Trophoblast cell (in vitro differentiated cells and primary cell): Measurements from ENCODE around the gene MCOLN2. TPM values are rescaled to one million over a fixed set of nuclear protein-coding genes. Genes with fewer than 3 reads are reported as not detected.

Experiments
- DNase-seq, 2 donors: peaks; one replicate each; pipeline ENCODE4 v3.0.0-alpha.2; 2016
- H2AFZ ChIP-seq: 2 replicates; pipeline ENCODE4 v1.6.1; 2013; ENCODE audit warnings: low read length, moderate library complexity, mild to moderate bottlenecking; ENCODE audit not compliant: insufficient read depth, poor library complexity
- H2AK5ac ChIP-seq: 2 replicates; pipeline ENCODE4 v1.6.1; 2013; ENCODE audit warnings: mild to moderate bottlenecking, low read length
- H2BK120ac ChIP-seq: 2 replicates; pipeline ENCODE4 v1.6.1; 2013; ENCODE audit warnings: low read length, mild to moderate bottlenecking, moderate library complexity; ENCODE audit not compliant: insufficient read depth, poor library complexity
- H2BK12ac ChIP-seq: 2 replicates; pipeline ENCODE4 v1.6.1; 2013; ENCODE audit warnings: mild to moderate bottlenecking, low read length, moderate library complexity
- H2BK5ac ChIP-seq: 2 replicates; pipeline ENCODE4 v1.6.1; 2013; ENCODE audit warnings: low read length, low read depth, moderate library complexity, mild to moderate bottlenecking; ENCODE audit not compliant: poor library complexity
- H3K14ac ChIP-seq: 2 replicates; pipeline ENCODE4 v1.6.1; 2013; ENCODE audit warnings: mild to moderate bottlenecking, low read length
- H3K18ac ChIP-seq: 2 replicates; pipeline ENCODE4 v1.6.1; 2013; ENCODE audit warnings: mild to moderate bottlenecking, low read length
- H3K23ac ChIP-seq: 2 replicates; pipeline ENCODE4 v1.6.1; 2013; ENCODE audit warnings: low read length
- H3K27ac ChIP-seq: 2 replicates; pipeline ENCODE4 v1.5.1; 2013; ENCODE audit warnings: low read depth, mild to moderate bottlenecking, inconsistent platforms, low read length, moderate library complexity
- H3K27me3 ChIP-seq: 2 replicates; pipeline ENCODE4 v1.6.1; 2013; ENCODE audit warnings: inconsistent platforms, mild to moderate bottlenecking, low read length, moderate library complexity; ENCODE audit not compliant: insufficient read depth
- H3K36me3 ChIP-seq, 2 experiments: 1 replicate in 1 of 2; 2 replicates in 1 of 2; pipeline ENCODE4 v1.6.1; 2013; ENCODE audit warnings: low read length in 2 of 2, mild to moderate bottlenecking in 2 of 2, moderate library complexity in 1 of 2; ENCODE audit not compliant: insufficient read depth in 2 of 2, control insufficient read depth in 1 of 2
- H3K4ac ChIP-seq: 2 replicates; pipeline ENCODE4 v1.6.1; 2013; ENCODE audit warnings: low read depth, mild to moderate bottlenecking, low read length, moderate library complexity
- H3K4me1 ChIP-seq, 2 experiments: 1 replicate in 1 of 2; 2 replicates in 1 of 2; pipeline ENCODE4 v1.6.1; 2013; ENCODE audit warnings: low read length in 2 of 2, mild to moderate bottlenecking in 2 of 2, moderate library complexity in 1 of 2; ENCODE audit not compliant: insufficient read depth in 2 of 2, control insufficient read depth in 1 of 2
- H3K4me2 ChIP-seq: 2 replicates; pipeline ENCODE4 v1.6.1; 2013; ENCODE audit warnings: inconsistent platforms, mild to moderate bottlenecking, low read length, moderate library complexity
- H3K4me3 ChIP-seq: 2 replicates; pipeline ENCODE4 v1.5.1; 2013; ENCODE audit warnings: mild to moderate bottlenecking, low read depth, low read length, inconsistent platforms
- H3K79me1 ChIP-seq: one replicate; pipeline ENCODE4 v1.6.1; 2013; ENCODE audit warnings: low read length
- H3K79me2 ChIP-seq: 2 replicates; pipeline ENCODE4 v1.6.1; 2013; ENCODE audit warnings: low read length, mild to moderate bottlenecking; ENCODE audit not compliant: control insufficient read depth, insufficient read depth, poor library complexity
- H3K9ac ChIP-seq: 2 replicates; pipeline ENCODE4 v1.6.1; 2013; ENCODE audit warnings: mild to moderate bottlenecking, low read length
- H3K9me3 ChIP-seq: 2 replicates; pipeline ENCODE4 v1.6.1; 2013; ENCODE audit warnings: low read depth, mild to moderate bottlenecking, control low read depth, inconsistent platforms, low read length; ENCODE audit not compliant: insufficient read depth
- H4K12ac ChIP-seq: 2 replicates; pipeline ENCODE4 v1.6.1; 2013; ENCODE audit warnings: low read depth, mild to moderate bottlenecking, low read length, moderate library complexity
- H4K8ac ChIP-seq: 2 replicates; pipeline ENCODE4 v1.6.1; 2013; ENCODE audit warnings: low read depth, mild to moderate bottlenecking, low read length, moderate library complexity
- H4K91ac ChIP-seq: one replicate; pipeline ENCODE4 v1.6.1; 2013; ENCODE audit warnings: low read depth, mild to moderate bottlenecking, low read length, moderate library complexity
- WGBS: extraction: QIAGEN DNeasy Blood & Tissue Kit; methylation state at CpG from one replicate; pipeline ENCODE4 v1.1.7; 2013; ENCODE audit warnings: missing lambda C conversion rate; ENCODE audit not compliant: insufficient read length, insufficient coverage; ENCODE audit errors: extremely low coverage; 5-methylcytosine and 5-hydroxymethylcytosine counted together
- polyA plus RNA-seq: library from polyadenylated mRNA; stranded (reverse); fragments of 200-250 nt; gene quantifications from 2 replicates; pipeline ENCODE4 v1.2.3, GENCODE V29; 2013

Gene MCOLN2
- polyA plus RNA-seq, result 0.08 TPM in 2 replicates

DNA sequence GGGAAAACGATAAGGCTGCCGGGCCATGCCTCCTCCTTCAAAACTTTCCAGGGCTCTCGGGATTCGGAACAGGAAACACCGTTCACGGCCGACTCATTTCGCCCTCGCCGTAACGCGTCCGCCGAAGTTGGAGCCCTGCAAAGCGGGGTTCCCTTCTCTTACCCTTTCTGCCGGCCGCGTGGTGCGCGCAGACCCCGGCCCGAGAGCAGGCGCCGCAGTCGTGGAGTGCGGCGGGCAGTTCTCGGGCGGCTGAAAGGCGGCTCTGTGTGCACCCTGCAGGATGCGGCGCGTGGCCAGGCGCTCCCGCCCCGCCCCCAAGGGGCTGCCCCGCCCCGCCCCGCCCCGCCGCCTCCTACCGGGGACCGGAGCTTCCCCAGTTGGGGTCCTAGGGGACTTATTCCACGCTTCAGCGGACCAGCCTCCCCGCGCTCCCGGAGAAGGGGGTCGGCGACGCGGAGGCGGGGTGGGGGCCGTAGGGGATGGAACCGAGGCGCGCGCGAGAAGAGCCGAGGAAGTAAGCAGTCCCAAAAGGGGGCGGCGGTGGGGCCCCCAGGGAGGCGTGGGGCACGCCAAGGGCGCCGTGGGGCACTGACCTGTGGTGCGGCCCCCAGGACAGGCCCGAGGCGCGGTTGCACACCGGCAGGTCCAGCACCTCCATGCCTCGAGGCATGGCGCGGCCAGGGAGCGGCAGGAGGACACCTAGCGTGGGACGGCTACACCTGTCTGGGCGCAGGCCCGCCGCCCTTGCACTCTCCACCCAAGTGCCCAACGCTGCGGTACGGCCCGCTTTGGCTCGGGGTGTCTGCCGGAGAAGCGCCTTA, at the start of gene MCOLN2:
Gene MCOLN2 (minus strand): TSS at position 268 of the 821 bp plus-strand sequence. CDS start 241 bp downstream, at position 27.
- Histone ChIP-seq H3K9ac (no peak within 1 kb of the TSS), H2AFZ (peak within 1 kb of the TSS; percentile 17), H2BK12ac (no peak within 1 kb of the TSS), H3K14ac (no peak within 1 kb of the TSS), H3K27me3 (peaks cover 34% of the 10 kb centered on the region), H3K18ac (no peak within 1 kb of the TSS), H3K79me2 (no peaks in the 10 kb centered on the region), H3K4ac (no peak within 1 kb of the TSS), H3K4me1 (peaks cover 9 to 10% of the 10 kb centered on the region in 2 experiments), H3K9me3 (no peaks in the 10 kb centered on the region), H2BK5ac (no peak within 1 kb of the TSS), H3K23ac (no peak within 1 kb of the TSS), H4K12ac (no peak within 1 kb of the TSS), H3K36me3 (no peaks in the 10 kb centered on the region), H3K79me1 (no peaks in the 10 kb centered on the region), H2BK120ac (no peak within 1 kb of the TSS), H3K4me3 (peak within 1 kb of the TSS; percentile 66), H3K4me2 (peak within 1 kb of the TSS; percentile 87), H2AK5ac (no peak within 1 kb of the TSS), H4K8ac (no peak within 1 kb of the TSS), H4K91ac (no peak within 1 kb of the TSS), H3K27ac (no peak within 1 kb of the TSS)
- DNase-seq, result peak in 1 of 2 donors; percentile 46
- no CpG with 5 or more reads among the region's 87 CpGs for WGBS

DNA sequence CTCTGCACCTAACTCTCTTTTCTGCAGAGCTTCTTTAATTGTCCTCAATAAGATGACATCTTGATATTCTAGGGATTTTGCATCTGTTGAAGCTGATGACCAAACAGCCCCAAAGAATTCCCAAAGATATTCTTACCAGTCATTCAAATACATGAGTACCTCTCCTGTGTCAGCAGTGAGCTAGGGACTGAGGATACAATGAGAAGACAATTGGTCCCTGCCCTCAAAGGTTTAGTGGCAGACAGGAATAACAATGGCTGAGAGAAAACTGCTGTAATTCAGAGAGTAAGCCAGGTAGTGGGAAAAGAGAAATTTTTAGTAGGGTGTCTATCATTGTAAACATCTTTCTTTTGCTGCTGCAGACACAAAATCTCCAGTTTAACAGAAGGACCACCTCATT, 45.5 kb upstream of the MCOLN2 start:
- Histone ChIP-seq H3K18ac (no peak overlapping the region), H2BK120ac (no peak overlapping the region), H3K23ac (no peak overlapping the region), H4K8ac (no peak overlapping the region), H3K4me3 (no peak overlapping the region), H2AK5ac (no peak overlapping the region), H3K9me3 (no peaks in the 10 kb centered on the region), H2BK5ac (no peak overlapping the region), H3K36me3 (no peaks in the 10 kb centered on the region), H4K91ac (no peak overlapping the region), H3K79me1 (no peaks in the 10 kb centered on the region), H3K14ac (no peak overlapping the region), H2AFZ (no peak overlapping the region), H2BK12ac (no peak overlapping the region), H3K4ac (no peak overlapping the region), H4K12ac (no peak overlapping the region), H3K27ac (no peak overlapping the region), H3K4me2 (no peak overlapping the region), H3K4me1 (no peaks in the 10 kb centered on the region), H3K79me2 (no peaks in the 10 kb centered on the region), H3K9ac (no peak overlapping the region), H3K27me3 (peaks cover 5% of the 10 kb centered on the region)
- DNase-seq, result no peak

DNA sequence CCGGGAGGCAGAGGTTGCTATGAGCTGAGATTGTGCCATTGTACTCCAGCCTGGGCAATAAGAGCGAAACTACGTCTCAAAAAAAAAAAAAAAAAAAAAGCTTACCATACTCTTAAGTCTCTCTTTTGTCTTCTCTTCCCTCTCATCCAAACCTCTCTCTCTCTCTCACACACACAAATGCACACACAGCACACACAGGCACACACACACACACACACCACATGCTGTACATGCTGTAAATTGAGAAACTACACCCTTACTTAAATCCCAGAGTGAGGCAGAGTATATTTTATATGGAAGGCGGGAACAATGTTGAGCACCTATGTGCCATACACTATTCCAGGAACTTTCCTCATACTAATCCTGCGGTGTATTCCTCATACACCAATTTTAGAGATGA, 44.9 kb upstream of the MCOLN2 start:
- H3K4me1 ChIP-seq, result no peaks in the 10 kb centered on the region
- no peak overlapping the region for H2BK120ac ChIP-seq
- no peak overlapping the region for H4K12ac ChIP-seq
- H3K4me2 ChIP-seq, result no peak overlapping the region
- DNase-seq, result no peak
- H3K4ac ChIP-seq, result no peak overlapping the region
- H3K23ac ChIP-seq, result no peak overlapping the region
- H3K36me3 ChIP-seq, result no peaks in the 10 kb centered on the region
- no peak overlapping the region for H3K14ac ChIP-seq
- H2BK12ac ChIP-seq, result no peak overlapping the region
- H2AK5ac ChIP-seq, result no peak overlapping the region
- no peaks in the 10 kb centered on the region for H3K79me2 ChIP-seq
- no peak overlapping the region for H4K91ac ChIP-seq
- H3K18ac ChIP-seq, result no peak overlapping the region
- no peak overlapping the region for H2AFZ ChIP-seq
- no peaks in the 10 kb centered on the region for H3K79me1 ChIP-seq
- no peak overlapping the region for H4K8ac ChIP-seq
- no peak overlapping the region for H3K4me3 ChIP-seq
- no CpG with 5 or more reads among the region's 5 CpGs for WGBS
- no peak overlapping the region for H3K9ac ChIP-seq
- no peaks in the 10 kb centered on the region for H3K9me3 ChIP-seq
- H3K27me3 ChIP-seq, result no peaks in the 10 kb centered on the region
- no peak overlapping the region for H3K27ac ChIP-seq
- H2BK5ac ChIP-seq, result no peak overlapping the region

DNA sequence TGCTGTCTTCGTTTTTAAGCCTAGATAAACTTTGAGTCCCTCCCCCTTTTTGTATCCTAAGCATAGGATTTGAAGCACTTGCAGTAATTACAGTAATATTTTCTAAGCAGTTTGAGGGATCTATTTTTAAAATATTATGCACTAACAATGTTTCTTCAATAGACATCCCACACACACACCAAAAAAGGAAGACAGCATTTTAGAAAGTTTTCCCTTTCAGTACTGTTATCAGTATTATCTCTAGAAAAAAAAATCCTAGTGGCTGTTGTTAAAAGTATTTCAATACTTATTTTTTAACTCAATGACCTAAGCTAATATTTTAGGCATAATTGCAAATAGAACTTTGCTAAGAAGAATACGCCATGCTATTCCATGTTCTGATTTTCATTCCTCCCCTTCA, 36.3 kb upstream of the MCOLN2 start:
- no peak overlapping the region for H2BK5ac ChIP-seq
- H3K9me3 ChIP-seq, result no peaks in the 10 kb centered on the region
- no peak overlapping the region for H3K4me3 ChIP-seq
- H2BK12ac ChIP-seq, result no peak overlapping the region
- no CpG with 5 or more reads among the region's 2 CpGs for WGBS
- no peaks in the 10 kb centered on the region for H3K27me3 ChIP-seq
- no peak overlapping the region for H4K91ac ChIP-seq
- H3K4me2 ChIP-seq, result no peak overlapping the region
- H3K14ac ChIP-seq, result no peak overlapping the region
- no peak overlapping the region for H3K27ac ChIP-seq
- peaks cover 0 to 2% of the 10 kb centered on the region in 2 experiments for H3K4me1 ChIP-seq
- no peak overlapping the region for H3K23ac ChIP-seq
- DNase-seq, result no peak
- no peak overlapping the region for H3K4ac ChIP-seq
- no peak overlapping the region for H2AFZ ChIP-seq
- no peak overlapping the region for H2BK120ac ChIP-seq
- H3K79me2 ChIP-seq, result no peaks in the 10 kb centered on the region
- H2AK5ac ChIP-seq, result no peak overlapping the region
- no peaks in the 10 kb centered on the region for H3K36me3 ChIP-seq
- H3K79me1 ChIP-seq, result no peaks in the 10 kb centered on the region
- no peak overlapping the region for H4K12ac ChIP-seq
- no peak overlapping the region for H3K9ac ChIP-seq
- H3K18ac ChIP-seq, result no peak overlapping the region
- no peak overlapping the region for H4K8ac ChIP-seq
